AG04450 (cell line): Measurements from ENCODE around the gene ATF2. TPM values are rescaled to one million over a fixed set of nuclear protein-coding genes. Genes with fewer than 3 reads are reported as not detected.

Experiments used
- CTCF ChIA-PET: fragments of 300-600, 350-600 bp; formaldehyde crosslinking; extraction: SDS; loops from one replicate; lab custom pipeline; 2022; ENCODE audit warnings: antibody characterized with exemption, inconsistent platforms; lab: Charles Lee
- POLR2A ChIA-PET: fragments of 350-600 bp; formaldehyde crosslinking; extraction: SDS; loops from one replicate; lab custom pipeline; 2021; ENCODE audit warnings: antibody characterized with exemption, inconsistent platforms; lab: Yijun Ruan, JAX
- DNase-seq: peaks from one replicate; pipeline ENCODE4 v3.0.0-alpha.2; 2011; ENCODE audit warnings: low read depth, low spot score
- H3K27ac ChIP-seq: one replicate; pipeline ENCODE4 v1.5.1; 2012; ENCODE audit warnings: low read depth, low read length, control low read depth
- H3K27me3 ChIP-seq: one replicate; pipeline ENCODE4 v1.6.0; 2012; ENCODE audit warnings: low read length; ENCODE audit not compliant: control insufficient read depth, insufficient read depth
- H3K4me3 ChIP-seq: 2 replicates; pipeline ENCODE4 v1.5.1; 2011; ENCODE audit warnings: mild to moderate bottlenecking, low read depth, low read length, control low read depth
- H3K9me3 ChIP-seq: 2 replicates; pipeline ENCODE4 v1.5.1; 2012; ENCODE audit warnings: low read length; ENCODE audit not compliant: control insufficient read depth, insufficient read depth
- polyA plus RNA-seq: library from polyadenylated mRNA; depleted of rRNA; stranded (reverse); fragments of >200 nt; gene quantifications from 2 replicates; pipeline ENCODE4 v1.2.3, GENCODE V29; 2011
- TF ChIP-seq, protein P1 (sequence below): IDR thresholded peaks from 2 replicates; pipeline ENCODE4 v1.5.1; 2011; ENCODE audit warnings: low read depth, low read length, control low read depth, inconsistent platforms

The ATF2 gene
- polyA plus RNA-seq, 1 experiment = 70.1 TPM

DNA sequence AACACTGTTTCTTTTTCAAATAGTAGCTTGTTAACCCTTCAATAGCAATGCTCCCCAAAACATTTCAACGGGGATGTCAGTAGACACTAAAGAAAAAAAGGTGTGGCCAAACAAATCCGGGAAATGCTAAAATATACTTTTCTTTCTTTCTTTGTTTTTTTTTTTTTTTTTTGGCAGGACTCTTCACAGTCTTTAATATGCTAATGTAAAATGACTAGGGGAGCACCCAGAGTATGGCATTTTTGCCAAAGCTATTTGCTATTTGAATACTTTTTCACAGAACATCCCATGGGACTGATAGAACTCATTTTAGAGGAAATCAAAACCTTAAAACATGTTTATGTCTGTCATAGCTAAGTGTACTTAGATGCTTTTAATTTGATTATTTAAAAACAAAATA is 32.1 kb downstream of the ATF2 start:
- ChIA-PET POLR2A (no interaction called here), CTCF (interaction anchor here (0.7 kb wide), 1 partner anchor 41 kb away, joined by 6 read pairs; no protein-coding TSS in a partner anchor)
- TF ChIP-seq, protein P1, sequence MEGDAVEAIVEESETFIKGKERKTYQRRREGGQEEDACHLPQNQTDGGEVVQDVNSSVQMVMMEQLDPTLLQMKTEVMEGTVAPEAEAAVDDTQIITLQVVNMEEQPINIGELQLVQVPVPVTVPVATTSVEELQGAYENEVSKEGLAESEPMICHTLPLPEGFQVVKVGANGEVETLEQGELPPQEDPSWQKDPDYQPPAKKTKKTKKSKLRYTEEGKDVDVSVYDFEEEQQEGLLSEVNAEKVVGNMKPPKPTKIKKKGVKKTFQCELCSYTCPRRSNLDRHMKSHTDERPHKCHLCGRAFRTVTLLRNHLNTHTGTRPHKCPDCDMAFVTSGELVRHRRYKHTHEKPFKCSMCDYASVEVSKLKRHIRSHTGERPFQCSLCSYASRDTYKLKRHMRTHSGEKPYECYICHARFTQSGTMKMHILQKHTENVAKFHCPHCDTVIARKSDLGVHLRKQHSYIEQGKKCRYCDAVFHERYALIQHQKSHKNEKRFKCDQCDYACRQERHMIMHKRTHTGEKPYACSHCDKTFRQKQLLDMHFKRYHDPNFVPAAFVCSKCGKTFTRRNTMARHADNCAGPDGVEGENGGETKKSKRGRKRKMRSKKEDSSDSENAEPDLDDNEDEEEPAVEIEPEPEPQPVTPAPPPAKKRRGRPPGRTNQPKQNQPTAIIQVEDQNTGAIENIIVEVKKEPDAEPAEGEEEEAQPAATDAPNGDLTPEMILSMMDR = no peak
- Histone ChIP-seq H3K9me3 (no peaks in the 10 kb centered on the region), H3K27ac (no peak overlapping the region), H3K27me3 (no peaks in the 10 kb centered on the region), H3K4me3 (no peak overlapping the region)
- DNase-seq = no peak

DNA sequence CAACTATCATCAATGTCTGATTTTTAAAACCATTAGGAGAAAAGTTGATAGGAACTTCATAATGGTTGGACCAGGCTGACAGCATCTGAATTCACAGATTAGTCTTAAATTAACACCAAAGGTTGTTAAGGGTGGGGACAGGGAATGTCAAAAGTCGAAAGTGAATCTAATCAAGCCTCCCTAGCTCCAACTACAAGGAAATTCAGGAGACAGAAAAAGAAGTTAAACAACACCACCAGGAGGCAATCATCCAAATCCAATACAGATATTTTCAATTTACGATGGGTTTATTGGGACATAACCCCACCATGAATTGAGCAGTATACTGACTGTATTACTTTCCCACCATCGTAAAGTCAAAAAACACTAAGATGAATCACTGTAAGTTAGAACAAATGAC is 32.8 kb downstream of the ATF2 start:
- H3K4me3 ChIP-seq = no peak overlapping the region
- ChIA-PET CTCF (interaction anchor here (0.7 kb wide), 1 partner anchor 41 kb away, joined by 6 read pairs; no protein-coding TSS in a partner anchor), POLR2A (no interaction called here)
- TF ChIP-seq, protein P1 = no peak
- no peaks in the 10 kb centered on the region for H3K9me3 ChIP-seq
- H3K27ac ChIP-seq = no peak overlapping the region
- no peaks in the 10 kb centered on the region for H3K27me3 ChIP-seq
- no peak for DNase-seq

DNA sequence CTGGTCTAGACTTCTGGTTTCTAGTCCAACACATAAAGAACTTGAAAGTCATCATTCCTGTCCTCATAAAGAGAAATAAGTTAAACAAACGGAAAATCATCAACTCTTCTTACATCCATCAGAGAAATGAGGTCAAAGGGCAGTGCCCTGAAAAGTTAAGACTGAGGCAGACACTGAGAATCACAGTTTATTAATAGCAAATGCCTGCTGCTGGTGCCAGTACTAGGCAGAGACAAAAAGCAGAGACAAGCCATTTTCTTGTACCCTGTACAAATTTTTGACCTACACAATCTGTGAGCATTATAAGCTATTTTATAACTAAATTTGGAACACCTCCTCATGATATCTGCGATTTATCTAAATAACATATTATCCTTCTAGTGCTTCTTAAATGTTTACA is 36.8 kb downstream of the ATF2 start:
- H3K27me3 ChIP-seq = no peaks in the 10 kb centered on the region
- no peak overlapping the region for H3K4me3 ChIP-seq
- ChIA-PET POLR2A (no interaction called here), CTCF (no interaction called here)
- no peak for DNase-seq
- TF ChIP-seq, protein P1 = no peak
- H3K27ac ChIP-seq = no peak overlapping the region
- H3K9me3 ChIP-seq = no peaks in the 10 kb centered on the region

DNA sequence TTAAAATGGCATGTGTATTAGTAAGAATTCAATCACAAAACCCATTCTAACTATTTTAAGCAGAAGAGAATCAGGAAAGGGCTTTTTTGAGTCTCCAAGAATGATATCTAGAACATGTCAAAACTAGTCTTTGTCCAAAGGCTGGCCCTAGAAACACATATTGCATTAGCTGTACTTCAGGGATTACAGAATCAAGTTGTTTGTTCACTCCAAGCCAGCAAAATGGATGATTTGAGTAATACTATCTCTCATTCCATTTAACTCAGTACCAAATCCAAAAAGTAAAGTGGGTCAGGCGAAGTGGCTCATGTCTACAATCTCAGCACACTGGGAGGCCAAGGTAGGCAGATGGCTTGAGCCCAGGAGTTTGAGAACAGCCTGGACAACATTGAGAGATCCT is 41.3 kb downstream of the ATF2 start:
- no peak overlapping the region for H3K4me3 ChIP-seq
- TF ChIP-seq, protein P1 = no peak
- CTCF ChIA-PET = no interaction called here
- POLR2A ChIA-PET = no interaction called here
- H3K27me3 ChIP-seq = no peaks in the 10 kb centered on the region
- no peak overlapping the region for H3K27ac ChIP-seq
- H3K9me3 ChIP-seq = no peaks in the 10 kb centered on the region
- no peak for DNase-seq

DNA sequence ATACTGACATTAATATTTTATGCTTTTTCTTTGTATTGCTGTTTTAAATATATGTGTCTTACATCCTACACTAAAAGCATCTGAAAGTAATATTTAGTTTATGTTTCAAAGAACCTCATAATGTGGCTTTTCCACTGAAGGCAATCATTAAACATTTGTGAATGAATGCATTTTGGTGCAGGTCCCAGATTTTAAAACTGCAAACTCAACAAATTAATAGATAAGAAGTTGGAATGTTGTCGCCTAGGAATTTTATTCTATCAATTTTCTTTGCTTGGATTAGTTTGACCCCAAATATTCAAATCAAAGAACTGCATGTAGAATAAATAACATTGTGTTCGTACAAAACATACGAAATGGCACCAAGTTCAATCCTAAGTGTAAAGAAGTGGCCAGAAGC is 44.7 kb downstream of the ATF2 start:
- no peaks in the 10 kb centered on the region for H3K27me3 ChIP-seq
- TF ChIP-seq, protein P1 = no peak
- DNase-seq = no peak
- no peak overlapping the region for H3K27ac ChIP-seq
- no peaks in the 10 kb centered on the region for H3K9me3 ChIP-seq
- CTCF ChIA-PET = interaction anchor here (1.1 kb wide), 1 partner anchor 13 kb away, joined by 3 read pairs; no protein-coding TSS in a partner anchor
- H3K4me3 ChIP-seq = no peak overlapping the region
- POLR2A ChIA-PET = no interaction called here
